Putamen (tissue), 1 donor: Measurements from ENCODE around the gene FNDC3B.

ENCODE experiments used
- DNase-seq: peaks from one replicate; pipeline ENCODE4 v3.0.0-alpha.2; 2016; ENCODE audit warnings: low spot score

FNDC3B gene

GRCh38 chr3:172151651-172152649 lies 112.6 kb downstream of the FNDC3B start:
- no peak for DNase-seq

- no peak for DNase-seq
These were observed 113.5 kb downstream of the FNDC3B start for GRCh38 chr3:172152874-172153273.

GRCh38 chr3:172153335-172153861 lies 114.0 kb downstream of the FNDC3B start:
- peak; percentile 52 for DNase-seq

- DNase-seq, result no peak
These were observed 115.6 kb downstream of the FNDC3B start for GRCh38 chr3:172154768-172155664.

- no peak for DNase-seq
These were observed 116.7 kb downstream of the FNDC3B start for GRCh38 chr3:172155897-172156585.

- DNase-seq, result no peak
These were observed 117.2 kb downstream of the FNDC3B start for GRCh38 chr3:172156586-172156955.

GRCh38 chr3:172157564-172158258 lies 118.3 kb downstream of the FNDC3B start:
- DNase-seq, result no peak

GRCh38 chr3:172158741-172159140 lies 119.4 kb downstream of the FNDC3B start:
- no peak for DNase-seq

- DNase-seq, result no peak
These were observed 120.0 kb downstream of the FNDC3B start for GRCh38 chr3:172159376-172159775.

GRCh38 chr3:172159962-172160538 lies 120.7 kb downstream of the FNDC3B start:
- no peak for DNase-seq

GRCh38 chr3:172161133-172161789 lies 121.9 kb downstream of the FNDC3B start:
- DNase-seq, result no peak

GRCh38 chr3:172161959-172162358 lies 122.6 kb downstream of the FNDC3B start:
- DNase-seq, result no peak

- no peak for DNase-seq
These were observed 123.9 kb downstream of the FNDC3B start for GRCh38 chr3:172163320-172163719.

GRCh38 chr3:172164620-172165362 lies 125.4 kb downstream of the FNDC3B start:
- DNase-seq, result no peak

- DNase-seq, result no peak
These were observed 126.9 kb downstream of the FNDC3B start for GRCh38 chr3:172166261-172166660.

- DNase-seq, result no peak
These were observed 127.5 kb downstream of the FNDC3B start for GRCh38 chr3:172166890-172167289.

- DNase-seq, result no peak
These were observed 128.7 kb downstream of the FNDC3B start for GRCh38 chr3:172167892-172168648.

GRCh38 chr3:172170073-172170709 lies 130.8 kb downstream of the FNDC3B start:
- DNase-seq, result no peak
